ENCODE measurements around the gene LTBP2. TPM values are rescaled to one million over a fixed set of nuclear protein-coding genes. Genes with fewer than 3 reads are reported as not detected.

LTBP2 gene
- total RNA-seq, 2 experiments from 2014 or later: 0.04 to 0.37 TPM

GRCh38 chr14:74482571-74482970 is 129.5 kb downstream of the LTBP2 start:
- CTCF ChIA-PET: interaction anchor here (1.1 kb wide), 1 partner anchor 9 kb away, joined by 3 read pairs; no protein-coding TSS in a partner anchor
- intact Hi-C loops (cut with DNase I, micrococcal nuclease): no loop called here
- H3K4me3 Mint-ChIP-seq: no peak overlapping the region
- no peak for DNase-seq
- no peak for ATAC-seq
- no peaks in the 10 kb centered on the region for H3K27me3 Mint-ChIP-seq
- no peaks in the 10 kb centered on the region for H3K4me1 Mint-ChIP-seq
- no peak overlapping the region for H3K27ac Mint-ChIP-seq
- no peaks in the 10 kb centered on the region for H3K9me3 Mint-ChIP-seq (ENCODE audit: low read depth)
- POLR2A ChIA-PET: no interaction called here
- H3K36me3 Mint-ChIP-seq (ENCODE audit: low read depth): peaks cover 19% of the 10 kb centered on the region

- Mint-ChIP-seq H3K9me3 (ENCODE audit: low read depth) (no peaks in the 10 kb centered on the region), H3K4me1 (no peaks in the 10 kb centered on the region), H3K4me3 (no peak overlapping the region), H3K27me3 (no peaks in the 10 kb centered on the region), H3K36me3 (ENCODE audit: low read depth) (peaks cover 22% of the 10 kb centered on the region), H3K27ac (no peak overlapping the region)
- DNase-seq (no peak), ATAC-seq (no peak)
- intact Hi-C loops (cut with DNase I, micrococcal nuclease): no loop called here
- ChIA-PET CTCF (interaction anchor here (0.5 kb wide), 1 partner anchor 60 kb away, joined by 3 read pairs; no protein-coding TSS in a partner anchor), POLR2A (no interaction called here)
Measured at GRCh38 chr14:74480046-74480445, 132.0 kb downstream of the LTBP2 start.

- Mint-ChIP-seq H3K4me1 (no peaks in the 10 kb centered on the region), H3K4me3 (no peak overlapping the region), H3K36me3 (ENCODE audit: low read depth) (peaks cover 19% of the 10 kb centered on the region), H3K27ac (no peak overlapping the region), H3K27me3 (no peaks in the 10 kb centered on the region), H3K9me3 (ENCODE audit: low read depth) (no peaks in the 10 kb centered on the region)
- DNase-seq (no peak), ATAC-seq (no peak)
- POLR2A ChIA-PET: no interaction called here
- CTCF ChIA-PET: interaction anchor here (0.5 to 0.9 kb wide), 2 partner anchors 11 to 1006 kb away, joined by 3 to 4 read pairs; no protein-coding TSS in a partner anchor
- intact Hi-C loops (cut with DNase I, micrococcal nuclease): no loop called here
Measured at GRCh38 chr14:74478996-74479635, 132.9 kb downstream of the LTBP2 start.

GRCh38 chr14:74476607-74477006 is 135.4 kb downstream of the LTBP2 start:
- no peaks in the 10 kb centered on the region for H3K4me1 Mint-ChIP-seq
- ATAC-seq (no peak), DNase-seq (no peak)
- intact Hi-C loops (cut with DNase I, micrococcal nuclease): no loop called here
- ChIA-PET POLR2A (no interaction called here), CTCF (interaction anchor here (0.5 kb wide), 1 partner anchor 405 kb away, joined by 3 read pairs; no protein-coding TSS in a partner anchor)
- H3K4me3 Mint-ChIP-seq: no peak overlapping the region
- H3K27ac Mint-ChIP-seq: no peak overlapping the region
- no peaks in the 10 kb centered on the region for H3K9me3 Mint-ChIP-seq (ENCODE audit: low read depth)
- no peaks in the 10 kb centered on the region for H3K27me3 Mint-ChIP-seq
- peaks cover 12% of the 10 kb centered on the region for H3K36me3 Mint-ChIP-seq (ENCODE audit: low read depth)

GRCh38 chr14:74476107-74476506 is 135.9 kb downstream of the LTBP2 start:
- H3K27me3 Mint-ChIP-seq: no peaks in the 10 kb centered on the region
- intact Hi-C loops (cut with DNase I, micrococcal nuclease): no loop called here
- DNase-seq: no peak

GRCh38 chr14:74475678-74476077 is 136.4 kb downstream of the LTBP2 start:
- Mint-ChIP-seq H3K27ac (no peak overlapping the region), H3K4me3 (no peak overlapping the region), H3K36me3 (ENCODE audit: low read depth) (peaks cover 9% of the 10 kb centered on the region), H3K27me3 (no peaks in the 10 kb centered on the region), H3K4me1 (no peaks in the 10 kb centered on the region), H3K9me3 (ENCODE audit: low read depth) (no peaks in the 10 kb centered on the region)
- CTCF ChIA-PET: interaction anchor here (0.5 to 0.8 kb wide), 2 partner anchors 78 to 162 kb away, joined by 3 read pairs; no protein-coding TSS in a partner anchor
- ATAC-seq (no peak), DNase-seq (no peak)
- intact Hi-C loops (cut with DNase I, micrococcal nuclease): no loop called here
- POLR2A ChIA-PET: no interaction called here

More at GRCh38 chr14:74476107-74476506, 135.9 kb downstream of the LTBP2 start:
- CTCF ChIA-PET: interaction anchor here (0.8 kb wide), 1 partner anchor 78 kb away, joined by 3 read pairs; no protein-coding TSS in a partner anchor
- peaks cover 9% of the 10 kb centered on the region for H3K36me3 Mint-ChIP-seq (ENCODE audit: low read depth)
- H3K4me3 Mint-ChIP-seq: no peak overlapping the region
- POLR2A ChIA-PET: no interaction called here
- H3K4me1 Mint-ChIP-seq: no peaks in the 10 kb centered on the region
- H3K27ac Mint-ChIP-seq: no peak overlapping the region
- no peaks in the 10 kb centered on the region for H3K9me3 Mint-ChIP-seq (ENCODE audit: low read depth)
- ATAC-seq: no peak

- Mint-ChIP-seq H3K4me3 (no peak overlapping the region), H3K4me1 (no peaks in the 10 kb centered on the region), H3K27ac (no peak overlapping the region), H3K36me3 (ENCODE audit: low read depth) (peaks cover 5% of the 10 kb centered on the region), H3K27me3 (no peaks in the 10 kb centered on the region), H3K9me3 (ENCODE audit: low read depth) (no peaks in the 10 kb centered on the region)
- ChIA-PET POLR2A (no interaction called here), CTCF (interaction anchor here (0.5 kb wide), 1 partner anchor 77 kb away, joined by 3 read pairs; no protein-coding TSS in a partner anchor)
- intact Hi-C loops (cut with DNase I, micrococcal nuclease): no loop called here
- ATAC-seq: no peak
- no peak for DNase-seq
Measured at GRCh38 chr14:74474376-74474775, 137.7 kb downstream of the LTBP2 start.

GRCh38 chr14:74472601-74473000 is 139.4 kb downstream of the LTBP2 start:
- no peak overlapping the region for H3K27ac Mint-ChIP-seq
- H3K36me3 Mint-ChIP-seq (ENCODE audit: low read depth): peaks cover 2% of the 10 kb centered on the region
- no peaks in the 10 kb centered on the region for H3K27me3 Mint-ChIP-seq
- H3K9me3 Mint-ChIP-seq (ENCODE audit: low read depth): no peaks in the 10 kb centered on the region
- intact Hi-C loops (cut with DNase I, micrococcal nuclease): no loop called here
- no peak overlapping the region for H3K4me3 Mint-ChIP-seq
- H3K4me1 Mint-ChIP-seq: no peaks in the 10 kb centered on the region
- ChIA-PET POLR2A (no interaction called here), CTCF (no interaction called here)
- no peak for ATAC-seq
- DNase-seq: no peak

GRCh38 chr14:74469548-74470518 is 142.2 kb downstream of the LTBP2 start:
- DNase-seq (no peak), ATAC-seq (no peak)
- Mint-ChIP-seq H3K4me1 (no peaks in the 10 kb centered on the region), H3K27ac (no peak overlapping the region), H3K9me3 (ENCODE audit: low read depth) (no peaks in the 10 kb centered on the region), H3K27me3 (no peaks in the 10 kb centered on the region), H3K4me3 (no peak overlapping the region), H3K36me3 (ENCODE audit: low read depth) (no peaks in the 10 kb centered on the region)
- ChIA-PET CTCF (no interaction called here), POLR2A (no interaction called here)
- intact Hi-C loops (cut with DNase I, micrococcal nuclease): no loop called here

- CTCF ChIA-PET: interaction anchor here (0.7 kb wide), 1 partner anchor 16 kb away, joined by 3 read pairs; no protein-coding TSS in a partner anchor
- Mint-ChIP-seq H3K4me1 (no peaks in the 10 kb centered on the region), H3K27ac (no peak overlapping the region), H3K9me3 (ENCODE audit: low read depth) (no peaks in the 10 kb centered on the region), H3K27me3 (no peaks in the 10 kb centered on the region), H3K4me3 (no peak overlapping the region), H3K36me3 (ENCODE audit: low read depth) (no peaks in the 10 kb centered on the region)
- DNase-seq (no peak), ATAC-seq (no peak)
- intact Hi-C loops (cut with DNase I, micrococcal nuclease): no loop called here
- POLR2A ChIA-PET: no interaction called here
Measured at GRCh38 chr14:74468513-74468912, 143.5 kb downstream of the LTBP2 start.

- CTCF ChIA-PET: no interaction called here
- intact Hi-C loops (cut with DNase I, micrococcal nuclease): no loop called here
- ATAC-seq: no peak
Measured at GRCh38 chr14:74465335-74465734, 146.7 kb downstream of the LTBP2 start.

More at GRCh38 chr14:74465335-74465734, 146.7 kb downstream of the LTBP2 start:
- Mint-ChIP-seq H3K4me1 (no peaks in the 10 kb centered on the region), H3K27ac (no peak overlapping the region), H3K36me3 (ENCODE audit: low read depth) (no peaks in the 10 kb centered on the region), H3K9me3 (ENCODE audit: low read depth) (no peaks in the 10 kb centered on the region), H3K27me3 (peaks cover 5% of the 10 kb centered on the region), H3K4me3 (no peak overlapping the region)
- POLR2A ChIA-PET: no interaction called here
- DNase-seq: no peak
